Fibroblast of skin of left quadriceps (primary cell): Measurements from ENCODE around the gene PRDX5.

ENCODE experiments used
- DNase-seq, 2 experiments: peaks; one replicate each; pipeline ENCODE4 v3.0.0-alpha.2; 2013; ENCODE audit warnings: low read depth in 2 of 2

The PRDX5 gene

GRCh38 chr11:64317961-64318765, at the start of gene PRDX5:
PRDX5 (plus strand) TSS chr11:64318121; CDS start chr11:64318216, 95 bp downstream.
- DNase-seq = peak; percentile 87 to 88

- no peak for DNase-seq
Observed at GRCh38 chr11:64268893-64269539, 48.9 kb upstream of the PRDX5 start.

- DNase-seq = peak; percentile 100
Observed at GRCh38 chr11:64269540-64270220, 48.2 kb upstream of the PRDX5 start.

GRCh38 chr11:64275031-64275800, 42.7 kb upstream of the PRDX5 start:
- DNase-seq = no peak

GRCh38 chr11:64275841-64276240, 42.1 kb upstream of the PRDX5 start:
- no peak for DNase-seq

GRCh38 chr11:64276653-64277431, 41.1 kb upstream of the PRDX5 start:
- no peak for DNase-seq

- no peak for DNase-seq
Observed at GRCh38 chr11:64278576-64279190, 39.2 kb upstream of the PRDX5 start.

GRCh38 chr11:64281957-64282770, 35.8 kb upstream of the PRDX5 start:
- no peak for DNase-seq

GRCh38 chr11:64283092-64283491, 34.8 kb upstream of the PRDX5 start:
- no peak for DNase-seq

- peak; percentile 75 to 78 for DNase-seq
Observed at GRCh38 chr11:64284048-64284961, 33.6 kb upstream of the PRDX5 start, which contains the start of gene BAD. BAD (minus strand) TSS chr11:64284665; CDS start chr11:64284368, 297 bp downstream.

- DNase-seq = peak; percentile 41 to 47
Observed at GRCh38 chr11:64284962-64285884, 32.7 kb upstream of the PRDX5 start, which contains the start of gene GPR137. GPR137 (plus strand) TSS chr11:64285848; CDS start chr11:64286525, 677 bp downstream.

- no peak for DNase-seq
Observed at GRCh38 chr11:64285885-64286800, 31.8 kb upstream of the PRDX5 start.

- no peak for DNase-seq
Observed at GRCh38 chr11:64286801-64287159, 31.1 kb upstream of the PRDX5 start.

GRCh38 chr11:64287676-64288352, 30.1 kb upstream of the PRDX5 start:
- DNase-seq = no peak

- DNase-seq = no peak
Observed at GRCh38 chr11:64288353-64288750, 29.6 kb upstream of the PRDX5 start.
